GM12878 (cell line): Measurements from ENCODE around the gene OTUB2. TPM values are rescaled to one million over a fixed set of nuclear protein-coding genes. Genes with fewer than 3 reads are reported as not detected.

ENCODE experiments used
- ATAC-seq: fragments of 200-7000 bp; cut with Tn5 transposase; 3 replicates; pipeline ENCODE4 v1.9.1; 2020; ENCODE audit warnings: mild to moderate bottlenecking, moderate library complexity
- BruUV-seq: library from RNA; stranded (reverse); fragments of 400-500 nt; replicated peaks from 2 replicates; lab custom pipeline; 2021; lab: Mats Ljungman, UMichigan
- CTCF ChIA-PET: fragments of 300-600 bp; sonication (Branson Sonifier 250); formaldehyde crosslinking; extraction: SDS; loops from one replicate; lab custom pipeline; 2021; ENCODE audit warnings: inconsistent platforms; lab: Yijun Ruan, JAX
- POLR2A ChIA-PET: fragments of 350-600 bp; formaldehyde crosslinking; extraction: SDS; loops from one replicate; lab custom pipeline; 2021; ENCODE audit warnings: inconsistent platforms; lab: Charles Lee
- RAD21 ChIA-PET: fragments of 300-600 bp; sonication (Branson Sonifier 250); formaldehyde crosslinking; loops from one replicate; lab custom pipeline; 2023; ENCODE audit warnings: antibody characterized with exemption; ENCODE audit not compliant: unreplicated experiment; lab: Charles Lee
- SMC1A ChIA-PET: fragments of 300-600 bp; sonication (Branson Sonifier 250); formaldehyde crosslinking; loops from one replicate; lab custom pipeline; 2023; ENCODE audit not compliant: unreplicated experiment, uncharacterized antibody; lab: Charles Lee
- DNase-seq: peaks from one replicate; pipeline ENCODE4 v3.0.0-alpha.2; 2011; ENCODE audit warnings: low read depth, low spot score
- FAIRE-seq: peaks from 3 replicates; lab custom pipeline; 2011; peaks lifted over from hg19 to GRCh38; lab: Jason Lieb, UNC
- H2AFZ ChIP-seq: 2 replicates; pipeline ENCODE4 v1.6.0; 2011; ENCODE audit warnings: low read depth, low read length, control low read depth; ENCODE audit not compliant: control insufficient read depth
- H3K27ac ChIP-seq: 2 replicates; pipeline ENCODE4 v1.5.1; 2011; ENCODE audit warnings: control low read depth; ENCODE audit not compliant: control insufficient read depth, insufficient read depth
- H3K27me3 ChIP-seq, 2 experiments: replicated peaks in 1 of 2; 2 replicates each; pipeline versions ENCODE4 v1.6.0 to v1.6.1; 2011; ENCODE audit warnings: low read length in 1 of 2; ENCODE audit not compliant: control insufficient read depth in 2 of 2, insufficient read depth in 2 of 2
- H3K36me3 ChIP-seq, 2 experiments: 2 replicates each; pipeline ENCODE4 v1.5.1; 2011; ENCODE audit warnings: low read length in 1 of 2; ENCODE audit not compliant: control insufficient read depth in 2 of 2, insufficient read depth in 2 of 2
- H3K4me1 ChIP-seq: 2 replicates; pipeline ENCODE4 v1.6.1; 2011; ENCODE audit warnings: mild to moderate bottlenecking, low read length, moderate library complexity, mixed read lengths; ENCODE audit not compliant: control insufficient read depth, insufficient read depth
- H3K4me2 ChIP-seq: 2 replicates; pipeline ENCODE4 v1.6.0; 2011; ENCODE audit warnings: control low read depth; ENCODE audit not compliant: control insufficient read depth, insufficient read depth
- H3K4me3 ChIP-seq: fragments of 200-600 bp; sonication (generic); 2 replicates; pipeline ENCODE4 v1.5.1; 2016
- H3K79me2 ChIP-seq: 2 replicates; pipeline ENCODE4 v1.6.0; 2011; ENCODE audit warnings: low read length; ENCODE audit not compliant: control insufficient read depth, insufficient read depth
- H3K9ac ChIP-seq: 2 replicates; pipeline ENCODE4 v1.8.0; 2011; ENCODE audit warnings: low read length, control low read depth, mixed read lengths; ENCODE audit not compliant: control insufficient read depth, insufficient read depth
- H3K9me3 ChIP-seq: replicated peaks from 3 replicates; pipeline ENCODE4 v1.5.1; 2011; ENCODE audit warnings: mild to moderate bottlenecking, low read length; ENCODE audit not compliant: control insufficient read depth, insufficient read depth
- H4K20me1 ChIP-seq: 2 replicates; pipeline ENCODE4 v1.6.0; 2011; ENCODE audit not compliant: control insufficient read depth, insufficient read depth
- HDGF ChIP-seq: fragments of 450-650 bp; IDR thresholded peaks from 2 replicates; pipeline ENCODE4 v1.6.1; 2016; ENCODE audit warnings: antibody characterized with exemption
- IKZF1 ChIP-seq: fragments of 450-650 bp; conservative IDR thresholded peaks from 2 replicates; pipeline ENCODE4 v1.6.1; 2017; ENCODE audit warnings: antibody characterized with exemption, mild to moderate bottlenecking
- KDM1A ChIP-seq: fragments of 200-600 bp; sonication (generic); IDR thresholded peaks from 2 replicates; pipeline ENCODE4 v1.6.1; 2016; ENCODE audit warnings: borderline replicate concordance
- LARP7 ChIP-seq: fragments of 450-650 bp; IDR thresholded peaks from 2 replicates; pipeline ENCODE4 v1.6.1; 2017; ENCODE audit warnings: mild to moderate bottlenecking
- NFIC ChIP-seq: IDR thresholded peaks from 2 replicates; pipeline ENCODE4 v1.6.1; 2012; ENCODE audit warnings: low read depth, mild to moderate bottlenecking, inconsistent platforms, low read length, moderate library complexity
- NFYB ChIP-seq: IDR thresholded peaks from 2 replicates; pipeline ENCODE4 v1.6.1; 2011; ENCODE audit warnings: low read depth, mild to moderate bottlenecking, low read length, improper control_type of control experiment, moderate library complexity; ENCODE audit not compliant: insufficient read depth
- NR2C2 ChIP-seq: IDR thresholded peaks from 2 replicates; pipeline ENCODE4 v1.6.1; 2011; ENCODE audit warnings: borderline replicate concordance, low read depth; ENCODE audit not compliant: control insufficient read depth, insufficient read length
- RFX5 ChIP-seq: IDR thresholded peaks from 2 replicates; pipeline ENCODE4 v1.6.1; 2011; ENCODE audit warnings: low read depth, low read length, improper control_type of control experiment
- SIX5 ChIP-seq: IDR thresholded peaks from 2 replicates; pipeline ENCODE4 v1.6.1; 2011; ENCODE audit warnings: mild to moderate bottlenecking, low read depth, low read length, moderate library complexity; ENCODE audit not compliant: severe bottlenecking
- SMAD1 ChIP-seq: fragments of 450-650 bp; IDR thresholded peaks from 2 replicates; pipeline ENCODE4 v1.6.1; 2018; ENCODE audit warnings: mild to moderate bottlenecking, low read depth; ENCODE audit not compliant: partially characterized antibody
- STAT1 ChIP-seq: fragments of 450-650 bp; conservative IDR thresholded peaks from 2 replicates; pipeline ENCODE4 v1.6.1; 2014; ENCODE audit warnings: antibody characterized with exemption, mild to moderate bottlenecking
- SUPT20H ChIP-seq: IDR thresholded peaks from 2 replicates; pipeline ENCODE4 v1.6.1; 2011; ENCODE audit warnings: low read depth, mild to moderate bottlenecking, low read length, moderate library complexity, borderline replicate concordance; ENCODE audit not compliant: control insufficient read depth
- WGBS: methylation state at CpG from one replicate; pipeline ENCODE4 v1.1.6; 2016; ENCODE audit warnings: low lambda C conversion rate; ENCODE audit not compliant: insufficient replicate concordance, insufficient coverage; ENCODE audit errors: missing lambda C conversion rate; 5-methylcytosine and 5-hydroxymethylcytosine counted together
- in situ Hi-C: fragments of 300-500 bp; cut with MboI; formaldehyde crosslinking; loops from 9 replicates; pipeline ENCODE4 v1.14.3; 2018; ENCODE audit warnings: mixed read lengths
- intact Hi-C: fragments of 100-400 bp; cut with micrococcal nuclease; formaldehyde crosslinking; loops from one replicate; pipeline ENCODE4 v1.14.2; 2022; ENCODE audit not compliant: unreplicated experiment
- polyA plus RNA-seq, 11 experiments: library from polyadenylated mRNA; depleted of rRNA in 4 of 11; unstranded in 6 of 11; stranded (reverse) in 5 of 11; fragments of >200 nt; fragmentation: Nextera tagmentation in 4 of 11; fragmentation: Illumina TruSeq in 1 of 11; extraction: Ambion mirVana in 4 of 11; extraction: Trizol in 1 of 11; gene quantifications; 1 replicate in 1 of 11; 2 replicates in 10 of 11; pipeline versions ENCODE4 v1.2.1 to v1.2.3, GENCODE V29; 2011 to 2016; ENCODE audit warnings: inconsistent platforms in 2 of 11, missing spikeins in 2 of 11, low read depth in 1 of 11
- total RNA-seq, 4 experiments: library from RNA; depleted of rRNA in 3 of 4; stranded (reverse); fragments of >200 nt in 3 of 4; fragmentation: Illumina TruSeq in 1 of 4; extraction: Trizol in 1 of 4; gene quantifications; 2 replicates each; pipeline versions ENCODE4 v1.2.1 to v1.2.3, GENCODE V29; 2013 to 2021
- TF ChIP-seq, protein P1 (sequence below): fragments of 450-650 bp; IDR thresholded peaks from 2 replicates; pipeline ENCODE4 v1.6.1; 2014; ENCODE audit warnings: mild to moderate bottlenecking

Gene OTUB2
- total and polyA plus RNA-seq, 10 of the 15 experiments (the other 5 are each of a cell fraction or from before 2014, with no cell fraction given) = 0.05 to 0.82 (median 0.43) TPM

- no peak for DNase-seq
- Histone ChIP-seq H3K4me3 (no peak overlapping the region), H3K4me1 (peaks cover 17% of the 10 kb centered on the region), H3K4me2 (no peak overlapping the region), H3K79me2 (no peaks in the 10 kb centered on the region), H3K27me3 (no peaks in the 10 kb centered on the region), H3K27ac (no peak overlapping the region), H3K9ac (no peak overlapping the region), H3K9me3 (no peaks in the 10 kb centered on the region), H2AFZ (no peak overlapping the region), H3K36me3 (no peaks in the 10 kb centered on the region), H4K20me1 (no peaks in the 10 kb centered on the region)
- ChIA-PET RAD21 (interaction anchor here (2.5 to 5.9 kb wide), 2 partner anchors 21 to 56 kb away, joined by 9 to 182 read pairs; partner anchors contain the start of gene ASB2), CTCF (interaction anchor here (1.4 to 16.9 kb wide), 4 partner anchors 9 to 136 kb away, joined by 3 to 541 read pairs (median 202); partner anchors contain the start of gene ASB2), POLR2A (interaction anchor here (1.4 to 2.2 kb wide), 4 partner anchors 14 to 37 kb away, joined by 3 to 9 read pairs (median 5); no protein-coding TSS in a partner anchor), SMC1A (interaction anchor here (1.1 to 7.3 kb wide), 5 partner anchors 10 to 58 kb away, joined by 3 to 180 read pairs (median 17); partner anchors contain the start of gene ASB2)
- no peak for ATAC-seq
- in situ Hi-C loops = no loop called here
- BruUV-seq = no TSS peak
- no peak for TF ChIP-seq IKZF1
- TF ChIP-seq NFIC = no peak
- no peak for TF ChIP-seq KDM1A
- TF ChIP-seq HDGF = no peak
- TF ChIP-seq LARP7 = no peak
- TF ChIP-seq, protein P1, sequence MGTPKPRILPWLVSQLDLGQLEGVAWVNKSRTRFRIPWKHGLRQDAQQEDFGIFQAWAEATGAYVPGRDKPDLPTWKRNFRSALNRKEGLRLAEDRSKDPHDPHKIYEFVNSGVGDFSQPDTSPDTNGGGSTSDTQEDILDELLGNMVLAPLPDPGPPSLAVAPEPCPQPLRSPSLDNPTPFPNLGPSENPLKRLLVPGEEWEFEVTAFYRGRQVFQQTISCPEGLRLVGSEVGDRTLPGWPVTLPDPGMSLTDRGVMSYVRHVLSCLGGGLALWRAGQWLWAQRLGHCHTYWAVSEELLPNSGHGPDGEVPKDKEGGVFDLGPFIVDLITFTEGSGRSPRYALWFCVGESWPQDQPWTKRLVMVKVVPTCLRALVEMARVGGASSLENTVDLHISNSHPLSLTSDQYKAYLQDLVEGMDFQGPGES = no peak
- no peak for TF ChIP-seq SMAD1
- TF ChIP-seq STAT1 = no peak
- TF ChIP-seq RFX5 = no peak
- TF ChIP-seq NR2C2 = no peak
- no peak for TF ChIP-seq NFYB
- TF ChIP-seq SIX5 = no peak
- no peak for TF ChIP-seq SUPT20H
- 34% methylated on average over 8 of the region's 8 CpGs for WGBS
- FAIRE-seq = no peak
- intact Hi-C loops = no loop called here
Observed at GRCh38 chr14:93996130-93996695, 29.9 kb upstream of the OTUB2 start.
